Sigmoid colon (tissue), 4 donors: ENCODE results near the gene C2CD2.

Experiments used
- CTCF ChIP-seq, 4 experiments: fragments of 450-650 bp in 3 of 4; fragments of 200-600 bp in 1 of 4; IDR thresholded peaks; one replicate each; pipeline ENCODE4 v1.5.1; 2016 to 2019; ENCODE audit warnings: antibody characterized with exemption in 4 of 4, mild to moderate bottlenecking in 3 of 4, moderate library complexity in 2 of 4
- POLR2A ChIP-seq, 2 donors: fragments of 450-650 bp; IDR thresholded peaks; one replicate each; pipeline ENCODE4 v1.6.1; 2016; ENCODE audit warnings: antibody characterized with exemption in 2 of 2, mild to moderate bottlenecking in 2 of 2, moderate library complexity in 2 of 2
- POLR2AphosphoS5 ChIP-seq, 4 donors: sonication (generic); formaldehyde crosslinking; IDR thresholded peaks; one replicate each; pipeline ENCODE4 v1.6.1; 2017; ENCODE audit warnings: antibody characterized with exemption in 4 of 4

GRCh38 chr21:41890355-41890754, 63.5 kb downstream of the C2CD2 start:
- no peak for TF ChIP-seq POLR2AphosphoS5 (IDR thresholded peaks at IDR 0.05)
- TF ChIP-seq POLR2A (IDR thresholded peaks at IDR 0.05): no peak
- TF ChIP-seq CTCF (IDR thresholded peaks at IDR 0.05): no peak
